ENCODE measurements around the gene MINDY1.
A peak's percentile ranks its signal among the peaks of the same experiment; 100 is the strongest.

Gene MINDY1

GRCh38 chr1:150979092-150980056 lies 27.3 kb downstream of the MINDY1 start:
- peak; percentile 86 for DNase-seq (ENCODE audit: low read depth)
- H3K4me3 ChIP-seq (ENCODE audit: control insufficient read depth, low read depth, low read length): peak overlapping the region; percentile 4
- TF ChIP-seq CTCF (conservative IDR thresholded peaks at IDR 0.05; ENCODE audit: control insufficient read depth, insufficient read depth, low read depth, low read length): peak; percentile 100

DNA sequence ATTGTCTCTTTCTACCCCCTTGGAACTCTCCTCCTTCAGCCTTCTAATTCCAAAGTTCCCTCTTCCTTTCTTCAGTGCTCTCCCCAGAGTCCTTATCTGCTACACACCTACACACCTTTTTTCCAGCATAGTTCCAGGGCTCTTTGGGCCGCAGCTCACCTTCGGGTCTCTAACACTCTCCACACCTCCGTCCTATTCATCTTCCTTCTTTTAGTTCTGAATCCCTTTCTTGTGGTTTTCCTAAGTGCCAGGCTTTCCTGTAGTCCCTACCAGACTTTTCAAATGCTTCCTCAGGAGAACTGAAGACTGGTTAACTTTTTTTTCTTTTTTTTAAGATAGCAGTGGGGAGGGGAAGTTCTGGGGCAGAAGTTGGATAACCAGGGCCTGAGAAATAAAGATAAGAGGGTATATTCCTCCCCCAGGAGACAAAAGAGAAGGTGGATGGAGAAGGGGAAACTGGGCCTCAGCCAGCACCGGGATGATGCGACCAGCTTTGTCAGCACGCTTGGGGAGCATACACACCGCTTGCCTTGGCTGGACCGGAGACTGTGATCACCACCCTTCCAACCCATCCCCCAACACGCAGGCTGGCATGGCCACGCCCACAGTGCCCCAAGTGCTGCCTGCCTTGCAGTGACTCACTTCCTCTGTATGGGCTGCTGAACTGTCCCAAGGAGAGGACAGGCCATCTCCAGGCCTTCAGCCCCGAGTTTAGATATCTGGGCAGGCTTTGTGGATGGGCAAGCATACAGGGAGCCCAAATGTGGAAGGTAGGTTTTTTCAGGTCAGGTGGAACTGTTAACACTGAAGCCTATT lies 29.6 kb downstream of the MINDY1 start:
- DNase-seq (ENCODE audit: low read depth): no peak
- H3K4me3 ChIP-seq (ENCODE audit: control insufficient read depth, low read depth, low read length): no peak overlapping the region
- TF ChIP-seq CTCF (conservative IDR thresholded peaks at IDR 0.05; ENCODE audit: control insufficient read depth, insufficient read depth, low read depth, low read length): no peak

- no peak for DNase-seq (ENCODE audit: low read depth)
- H3K4me3 ChIP-seq (ENCODE audit: control insufficient read depth, low read depth, low read length): no peak overlapping the region
- TF ChIP-seq CTCF (conservative IDR thresholded peaks at IDR 0.05; ENCODE audit: control insufficient read depth, insufficient read depth, low read depth, low read length): no peak
These were observed 30.3 kb downstream of the MINDY1 start for GRCh38 chr1:150976401-150976821.

- peak; percentile 56 for DNase-seq (ENCODE audit: low read depth)
- peak within 1 kb of the TSS; percentile 84 for H3K4me3 ChIP-seq (ENCODE audit: control insufficient read depth, low read depth, low read length)
- no peak for TF ChIP-seq CTCF (conservative IDR thresholded peaks at IDR 0.05; ENCODE audit: control insufficient read depth, insufficient read depth, low read depth, low read length)
These were observed 31.9 kb downstream of the MINDY1 start, which contains the start of gene CERS2 for GRCh38 chr1:150974580-150975478. Gene CERS2, minus strand, starts transcription at chr1:150974835. Its CDS starts 5,745 bp downstream, at chr1:150969090.

GRCh38 chr1:150973836-150974579 lies 32.7 kb downstream of the MINDY1 start:
- DNase-seq (ENCODE audit: low read depth): peak; percentile 23
- H3K4me3 ChIP-seq (ENCODE audit: control insufficient read depth, low read depth, low read length): peak overlapping the region; percentile 84
- no peak for TF ChIP-seq CTCF (conservative IDR thresholded peaks at IDR 0.05; ENCODE audit: control insufficient read depth, insufficient read depth, low read depth, low read length)
